Measurements from ENCODE around the gene YAF2. TPM values are rescaled to one million over a fixed set of nuclear protein-coding genes. Genes with fewer than 3 reads are reported as not detected.
"Not testable (repeated sequence)": the region's sequence is repeated elsewhere in the genome, so short reads cannot be mapped to it uniquely, and the experiment has no call there.

The YAF2 gene
- total RNA-seq, 2 experiments from 2014 or later, result 34.0 to 36.8 TPM

GRCh38 chr12:42208574-42208973, 29.5 kb downstream of the YAF2 start:
- H3K4me3 Mint-ChIP-seq, result no peak overlapping the region
- ChIA-PET POLR2A (no interaction called here), CTCF (interaction anchor here (0.7 to 1.4 kb wide), 2 partner anchors 21 to 252 kb away, joined by 3 read pairs; no protein-coding TSS in a partner anchor)
- H3K4me1 Mint-ChIP-seq, result peaks cover 5% of the 10 kb centered on the region
- H3K36me3 Mint-ChIP-seq (ENCODE audit: low read depth), result peaks cover 22% of the 10 kb centered on the region
- H3K27me3 Mint-ChIP-seq, result no peaks in the 10 kb centered on the region
- H3K27ac Mint-ChIP-seq, result no peak overlapping the region
- no peak for DNase-seq
- no peaks in the 10 kb centered on the region for H3K9me3 Mint-ChIP-seq

- Mint-ChIP-seq H3K4me1 (peaks cover 5% of the 10 kb centered on the region), H3K36me3 (ENCODE audit: low read depth) (peaks cover 22% of the 10 kb centered on the region)
These were observed 33.2 kb downstream of the YAF2 start for GRCh38 chr12:42204819-42205218.

GRCh38 chr12:42204362-42204761, 33.7 kb downstream of the YAF2 start:
- Mint-ChIP-seq H3K9me3 (no peaks in the 10 kb centered on the region), H3K27me3 (no peaks in the 10 kb centered on the region), H3K36me3 (ENCODE audit: low read depth) (peaks cover 24% of the 10 kb centered on the region), H3K27ac (no peak overlapping the region), H3K4me1 (peaks cover 5% of the 10 kb centered on the region), H3K4me3 (no peak overlapping the region)
- POLR2A ChIA-PET, result no interaction called here
- CTCF ChIA-PET, result no interaction called here
- DNase-seq, result no peak

More at GRCh38 chr12:42204819-42205218, 33.2 kb downstream of the YAF2 start:
- POLR2A ChIA-PET, result no interaction called here
- CTCF ChIA-PET, result no interaction called here
- Mint-ChIP-seq H3K9me3 (no peaks in the 10 kb centered on the region), H3K4me3 (no peak overlapping the region), H3K27me3 (no peaks in the 10 kb centered on the region), H3K27ac (no peak overlapping the region)
- DNase-seq, result no peak

- H3K27me3 Mint-ChIP-seq, result no peaks in the 10 kb centered on the region
- H3K36me3 Mint-ChIP-seq (ENCODE audit: low read depth), result peaks cover 18% of the 10 kb centered on the region
- ChIA-PET POLR2A (no interaction called here), CTCF (interaction anchor here (1.4 kb wide), 1 partner anchor 14 kb away, joined by 3 read pairs; no protein-coding TSS in a partner anchor)
- no peaks in the 10 kb centered on the region for H3K4me1 Mint-ChIP-seq
- no peak for DNase-seq
- H3K9me3 Mint-ChIP-seq, result no peaks in the 10 kb centered on the region
- no peak overlapping the region for H3K4me3 Mint-ChIP-seq
- H3K27ac Mint-ChIP-seq, result no peak overlapping the region
These were observed 37.0 kb downstream of the YAF2 start for GRCh38 chr12:42201063-42201462.

GRCh38 chr12:42199007-42199406, 39.0 kb downstream of the YAF2 start:
- ChIA-PET POLR2A (no interaction called here), CTCF (no interaction called here)
- Mint-ChIP-seq H3K27me3 (no peaks in the 10 kb centered on the region), H3K36me3 (ENCODE audit: low read depth) (peaks cover 20% of the 10 kb centered on the region), H3K27ac (no peak overlapping the region), H3K9me3 (no peaks in the 10 kb centered on the region), H3K4me1 (no peaks in the 10 kb centered on the region), H3K4me3 (no peak overlapping the region)
- DNase-seq, result no peak

GRCh38 chr12:42196723-42197603, 41.1 kb downstream of the YAF2 start:
- Mint-ChIP-seq H3K4me1 (no peaks in the 10 kb centered on the region), H3K27me3 (no peaks in the 10 kb centered on the region), H3K9me3 (no peaks in the 10 kb centered on the region), H3K4me3 (no peak overlapping the region), H3K27ac (no peak overlapping the region), H3K36me3 (ENCODE audit: low read depth) (peaks cover 18% of the 10 kb centered on the region)
- ChIA-PET POLR2A (no interaction called here), CTCF (interaction anchor here (0.9 kb wide), 1 partner anchor 102 kb away, joined by 3 read pairs; no protein-coding TSS in a partner anchor)
- no peak for DNase-seq

- H3K9me3 Mint-ChIP-seq, result no peaks in the 10 kb centered on the region
- no peak for DNase-seq
- CTCF ChIA-PET, result interaction anchor here (1.1 kb wide), 1 partner anchor 107 kb away, joined by 5 read pairs; no protein-coding TSS in a partner anchor
- peaks cover 17% of the 10 kb centered on the region for H3K36me3 Mint-ChIP-seq (ENCODE audit: low read depth)
- POLR2A ChIA-PET, result no interaction called here
- H3K27me3 Mint-ChIP-seq, result no peaks in the 10 kb centered on the region
- H3K4me1 Mint-ChIP-seq, result no peaks in the 10 kb centered on the region
- H3K4me3 Mint-ChIP-seq, result no peak overlapping the region
- no peak overlapping the region for H3K27ac Mint-ChIP-seq
These were observed 45.4 kb downstream of the YAF2 start for GRCh38 chr12:42192686-42193085.

GRCh38 chr12:42192258-42192657, 45.8 kb downstream of the YAF2 start:
- H3K4me3 Mint-ChIP-seq, result no peak overlapping the region
- ChIA-PET POLR2A (no interaction called here), CTCF (interaction anchor here (1.1 kb wide), 1 partner anchor 107 kb away, joined by 5 read pairs; no protein-coding TSS in a partner anchor)
- H3K4me1 Mint-ChIP-seq, result no peaks in the 10 kb centered on the region
- H3K27ac Mint-ChIP-seq, result no peak overlapping the region
- DNase-seq, result no peak
- no peaks in the 10 kb centered on the region for H3K9me3 Mint-ChIP-seq
- no peaks in the 10 kb centered on the region for H3K27me3 Mint-ChIP-seq
- peaks cover 16% of the 10 kb centered on the region for H3K36me3 Mint-ChIP-seq (ENCODE audit: low read depth)

GRCh38 chr12:42190376-42190775, 47.7 kb downstream of the YAF2 start:
- H3K4me1 Mint-ChIP-seq, result no peaks in the 10 kb centered on the region
- no peak for DNase-seq
- H3K4me3 Mint-ChIP-seq, result no peak overlapping the region
- POLR2A ChIA-PET, result no interaction called here
- no peaks in the 10 kb centered on the region for H3K27me3 Mint-ChIP-seq
- H3K9me3 Mint-ChIP-seq, result no peaks in the 10 kb centered on the region
- CTCF ChIA-PET, result no interaction called here
- no peak overlapping the region for H3K27ac Mint-ChIP-seq
- H3K36me3 Mint-ChIP-seq (ENCODE audit: low read depth), result peaks cover 11% of the 10 kb centered on the region

- H3K4me1 Mint-ChIP-seq, DNase-seq, H3K9me3 Mint-ChIP-seq, POLR2A ChIA-PET, H3K27me3 Mint-ChIP-seq, H3K27ac Mint-ChIP-seq, H3K4me3 Mint-ChIP-seq: not testable (repeated sequence)
- peaks cover 16% of the 10 kb centered on the region for H3K36me3 Mint-ChIP-seq (ENCODE audit: low read depth)
- CTCF ChIA-PET, result interaction anchor here (1.1 to 1.2 kb wide), 2 partner anchors 8 to 20 kb away, joined by 3 to 5 read pairs; no protein-coding TSS in a partner anchor
These were observed 49.8 kb downstream of the YAF2 start for GRCh38 chr12:42188275-42188674.

- no peaks in the 10 kb centered on the region for H3K27me3 Mint-ChIP-seq
- ChIA-PET POLR2A (no interaction called here), CTCF (interaction anchor here (1.2 kb wide), 1 partner anchor 20 kb away, joined by 3 read pairs; no protein-coding TSS in a partner anchor)
- H3K27ac Mint-ChIP-seq, result no peak overlapping the region
- H3K9me3 Mint-ChIP-seq, result no peaks in the 10 kb centered on the region
- no peak for DNase-seq
- no peak overlapping the region for H3K4me3 Mint-ChIP-seq
- peaks cover 17% of the 10 kb centered on the region for H3K36me3 Mint-ChIP-seq (ENCODE audit: low read depth)
- H3K4me1 Mint-ChIP-seq, result no peaks in the 10 kb centered on the region
These were observed 50.2 kb downstream of the YAF2 start for GRCh38 chr12:42187799-42188198.

GRCh38 chr12:42186793-42187192, 51.3 kb downstream of the YAF2 start:
- Mint-ChIP-seq H3K4me3 (no peak overlapping the region), H3K9me3 (no peaks in the 10 kb centered on the region), H3K27ac (no peak overlapping the region), H3K36me3 (ENCODE audit: low read depth) (peaks cover 12% of the 10 kb centered on the region), H3K27me3 (no peaks in the 10 kb centered on the region), H3K4me1 (peaks cover 2% of the 10 kb centered on the region)
- CTCF ChIA-PET, result no interaction called here
- no peak for DNase-seq
- POLR2A ChIA-PET, result no interaction called here

GRCh38 chr12:42182394-42182793, 55.7 kb downstream of the YAF2 start:
- no peak for DNase-seq
- peaks cover 2% of the 10 kb centered on the region for H3K4me1 Mint-ChIP-seq
- H3K9me3 Mint-ChIP-seq, result no peaks in the 10 kb centered on the region
- peaks cover 14% of the 10 kb centered on the region for H3K36me3 Mint-ChIP-seq (ENCODE audit: low read depth)
- H3K4me3 Mint-ChIP-seq, result no peak overlapping the region
- no peaks in the 10 kb centered on the region for H3K27me3 Mint-ChIP-seq
- H3K27ac Mint-ChIP-seq, result no peak overlapping the region
- ChIA-PET POLR2A (no interaction called here), CTCF (interaction anchor here (1.1 kb wide), 2 partner anchors 17 to 24 kb away, joined by 3 read pairs; no protein-coding TSS in a partner anchor)
